NCI-H1048 (cell line): Measurements from ENCODE around the gene TMCO4.

ENCODE experiments used
- DNase-seq: peaks from one replicate; lab custom pipeline; 2025; lab: John Stamatoyannopoulos, UW

Gene TMCO4

GRCh38 chr1:19682901-19683300, 116.8 kb downstream of the TMCO4 start:
- no peak for DNase-seq

- no peak for DNase-seq
These were observed 117.5 kb downstream of the TMCO4 start for GRCh38 chr1:19682257-19682656.

- DNase-seq: no peak
These were observed 119.1 kb downstream of the TMCO4 start for GRCh38 chr1:19680644-19681043.

GRCh38 chr1:19679691-19680090, 120.0 kb downstream of the TMCO4 start:
- no peak for DNase-seq

GRCh38 chr1:19678931-19679453, 120.7 kb downstream of the TMCO4 start:
- DNase-seq: no peak

GRCh38 chr1:19678493-19678892, 121.2 kb downstream of the TMCO4 start:
- DNase-seq: no peak

GRCh38 chr1:19676438-19676922, 123.2 kb downstream of the TMCO4 start:
- DNase-seq: peak; percentile 27

GRCh38 chr1:19675797-19676196, 123.9 kb downstream of the TMCO4 start:
- DNase-seq: no peak

GRCh38 chr1:19672237-19672636, 127.5 kb downstream of the TMCO4 start:
- DNase-seq: no peak

- no peak for DNase-seq
These were observed 128.9 kb downstream of the TMCO4 start for GRCh38 chr1:19670787-19671186.

- DNase-seq: no peak
These were observed 130.8 kb downstream of the TMCO4 start for GRCh38 chr1:19668888-19669287.

GRCh38 chr1:19665496-19666465, 133.9 kb downstream of the TMCO4 start:
- no peak for DNase-seq

- DNase-seq: no peak
These were observed 134.6 kb downstream of the TMCO4 start for GRCh38 chr1:19665186-19665495.

GRCh38 chr1:19664453-19665185, 135.1 kb downstream of the TMCO4 start, which contains the start of gene HTR6:
HTR6 (plus strand) TSS chr1:19664875; CDS start chr1:19665754, 879 bp downstream.
- no peak for DNase-seq

GRCh38 chr1:19662313-19662712, 137.4 kb downstream of the TMCO4 start:
- DNase-seq: no peak

- no peak for DNase-seq
These were observed 137.9 kb downstream of the TMCO4 start for GRCh38 chr1:19661721-19662228.

- no peak for DNase-seq
These were observed 141.5 kb downstream of the TMCO4 start for GRCh38 chr1:19658186-19658585.

GRCh38 chr1:19657511-19657910, 142.2 kb downstream of the TMCO4 start:
- no peak for DNase-seq

- DNase-seq: no peak
These were observed 142.8 kb downstream of the TMCO4 start for GRCh38 chr1:19656780-19657466.

GRCh38 chr1:19656134-19656779, 143.5 kb downstream of the TMCO4 start:
- no peak for DNase-seq

GRCh38 chr1:19655718-19656080, 144.0 kb downstream of the TMCO4 start:
- no peak for DNase-seq
